Measurements from ENCODE around the gene SLFN13.
"Not testable (repeated sequence)": the region's sequence is repeated elsewhere in the genome, so short reads cannot be mapped to it uniquely, and the experiment has no call there.

SLFN13 gene

DNA sequence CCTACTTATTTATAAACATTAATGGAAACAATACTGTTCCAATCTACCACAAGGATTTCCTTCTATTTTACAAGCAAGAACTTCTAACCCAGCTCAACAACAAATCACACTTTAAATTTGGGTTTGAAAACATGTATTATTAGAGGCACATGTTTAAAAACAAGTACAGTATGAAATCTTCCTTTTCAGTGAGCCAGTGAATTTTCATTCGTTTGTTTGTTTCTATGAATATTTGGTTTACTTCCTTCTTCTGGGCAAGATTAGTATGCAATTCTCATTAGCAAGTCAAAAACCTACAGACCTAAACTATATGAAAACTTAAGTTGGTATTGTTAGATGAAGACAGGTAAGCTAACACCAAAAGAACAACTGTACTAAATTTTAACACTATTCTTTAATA, 42.0 kb downstream of the SLFN13 start:
- no peak for TF ChIP-seq ZNF274 (IDR thresholded peaks at IDR 0.05; ENCODE audit: low read depth, low read length)
- no peak overlapping the region for H3K4me3 ChIP-seq (ENCODE audit: low read length)

DNA sequence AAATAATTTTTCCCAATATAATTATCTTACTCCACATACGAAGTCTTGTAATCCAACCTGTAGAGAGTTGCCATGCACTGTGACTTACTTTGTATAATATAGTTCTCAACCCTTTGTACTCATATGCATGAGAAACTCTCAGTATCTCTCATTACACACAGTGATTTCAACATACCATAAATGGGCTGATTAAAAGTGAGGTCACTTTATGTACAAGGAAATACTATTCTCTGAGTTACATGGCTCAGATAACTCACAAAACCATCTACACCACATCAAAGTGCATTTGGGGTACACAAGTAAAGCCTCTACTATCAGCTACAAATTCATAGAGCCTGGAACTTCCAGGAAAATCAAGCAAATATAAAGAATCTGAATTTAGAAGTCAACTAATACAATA, 44.2 kb downstream of the SLFN13 start:
- TF ChIP-seq ZNF274 (IDR thresholded peaks at IDR 0.05; ENCODE audit: low read depth, low read length) = no peak
- H3K4me3 ChIP-seq (ENCODE audit: low read length) = no peak overlapping the region

DNA sequence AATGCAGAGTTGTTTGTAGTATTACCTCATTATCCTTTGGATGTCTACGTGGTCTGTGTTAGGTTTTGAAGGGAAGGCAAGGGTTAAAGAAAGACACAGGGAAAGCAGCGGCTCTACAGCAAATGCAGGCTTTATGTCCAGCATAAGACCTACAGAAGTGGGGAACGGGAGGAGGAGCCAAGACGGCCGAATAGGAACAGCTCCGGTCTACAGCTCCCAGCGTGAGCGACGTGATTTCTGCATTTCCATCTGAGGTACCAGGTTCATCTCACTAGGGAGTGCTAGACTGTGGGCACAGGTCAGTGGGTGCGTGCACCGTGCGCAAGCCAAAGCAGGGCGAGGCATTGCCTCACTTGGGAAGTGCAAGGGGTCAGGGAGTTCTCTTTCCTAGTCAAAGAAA, 54.8 kb downstream of the SLFN13 start:
- H3K4me3 ChIP-seq (ENCODE audit: low read length) = not testable (repeated sequence)

DNA sequence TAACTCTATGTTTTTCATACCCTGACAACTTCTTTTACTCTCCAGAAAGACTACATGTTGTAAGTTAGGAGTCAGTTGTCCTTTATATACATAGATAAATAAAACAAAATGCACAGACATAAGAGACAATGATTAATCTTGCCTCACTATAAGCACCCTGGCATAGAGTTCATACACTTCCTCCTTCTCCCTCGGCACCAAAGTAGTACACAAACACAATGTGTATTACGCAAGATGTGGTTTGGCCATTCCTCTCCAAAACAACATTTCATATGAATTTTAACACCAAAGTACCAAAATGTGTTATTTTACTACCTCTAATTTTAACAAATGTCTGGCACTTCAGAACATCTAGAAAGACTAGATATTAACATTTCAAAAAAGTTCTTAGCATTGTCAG, 57.9 kb downstream of the SLFN13 start:
- TF ChIP-seq ZNF274 (IDR thresholded peaks at IDR 0.05; ENCODE audit: low read depth, low read length) = no peak
- no peak overlapping the region for H3K4me3 ChIP-seq (ENCODE audit: low read length)

DNA sequence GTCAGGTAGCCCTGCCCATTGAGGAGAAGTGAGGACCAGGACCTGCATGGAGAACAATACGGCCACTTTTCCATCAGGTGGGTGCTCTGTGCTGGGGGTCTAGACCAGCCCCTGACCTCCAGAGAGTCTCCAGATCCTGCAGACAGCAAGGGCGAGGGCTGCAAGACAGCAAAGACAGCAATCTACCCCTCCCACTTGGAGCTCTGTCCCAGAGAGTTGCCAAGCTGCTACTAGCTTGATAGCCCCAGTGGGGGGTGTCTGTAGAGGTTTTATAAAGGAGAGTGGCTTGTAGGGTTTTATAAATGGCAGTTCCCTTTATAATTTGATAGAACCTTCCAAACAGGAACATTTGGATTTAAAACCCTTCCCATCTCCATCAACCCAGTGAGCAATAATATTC, 58.4 kb downstream of the SLFN13 start:
- no peak for TF ChIP-seq ZNF274 (IDR thresholded peaks at IDR 0.05; ENCODE audit: low read depth, low read length)
- no peak overlapping the region for H3K4me3 ChIP-seq (ENCODE audit: low read length)

DNA sequence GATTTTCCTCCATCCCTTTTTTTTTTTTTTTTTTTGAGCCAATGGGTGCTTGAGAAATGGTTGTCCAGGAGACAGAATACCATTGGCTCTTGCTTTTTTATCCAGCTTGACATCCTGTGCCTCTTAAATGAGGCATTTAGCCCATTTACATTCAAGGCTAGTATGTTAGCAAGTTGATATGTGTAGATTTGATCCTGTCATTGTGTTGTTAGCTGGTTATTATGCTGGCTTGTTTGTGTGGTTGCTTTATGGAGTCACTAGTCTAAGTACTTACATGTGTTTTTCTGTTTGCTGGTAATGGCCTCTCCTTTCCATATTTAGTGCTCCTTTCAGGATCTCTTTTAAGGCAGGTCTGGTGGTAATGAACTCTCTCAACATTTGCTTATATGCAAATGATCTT, 61.1 kb downstream of the SLFN13 start:
- H3K4me3 ChIP-seq (ENCODE audit: low read length) = no peak overlapping the region
- TF ChIP-seq ZNF274 (IDR thresholded peaks at IDR 0.05; ENCODE audit: low read depth, low read length) = no peak
